Bronchial epithelial cell (primary cell): ENCODE data around the gene SEC23B. TPM values are rescaled to one million over a fixed set of nuclear protein-coding genes. Genes with fewer than 3 reads are reported as not detected.

Experiments used
- DNase-seq: peaks from one replicate; pipeline ENCODE4 v3.0.0-alpha.2; 2010; ENCODE audit warnings: low read depth
- FAIRE-seq: peaks from 2 replicates; lab custom pipeline; 2011; peaks lifted over from hg19 to GRCh38; lab: Jason Lieb, UNC
- H3K27me3 ChIP-seq: 2 replicates; pipeline ENCODE4 v1.5.1; 2011; ENCODE audit warnings: low read length; ENCODE audit not compliant: control insufficient read depth, insufficient read depth
- H3K36me3 ChIP-seq: 2 replicates; pipeline ENCODE4 v1.5.1; 2011; ENCODE audit warnings: low read length; ENCODE audit not compliant: control insufficient read depth, insufficient read depth
- H3K4me3 ChIP-seq: 2 replicates; pipeline ENCODE4 v1.5.1; 2011; ENCODE audit warnings: mild to moderate bottlenecking, low read depth, low read length, control low read depth
- CTCF ChIP-seq: IDR thresholded peaks from 2 replicates; pipeline ENCODE4 v1.5.1; 2011; ENCODE audit warnings: mild to moderate bottlenecking, moderate library complexity, low read length, control low read depth, inconsistent platforms; ENCODE audit not compliant: insufficient read depth, severe bottlenecking
- total RNA-seq: library from RNA; depleted of rRNA; stranded (reverse); fragments of >200 nt; gene quantifications from 2 replicates; pipeline ENCODE4 v1.2.1, GENCODE V29; 2014

The SEC23B gene
- total RNA-seq, 1 donor from 2014 or later: 81.6 TPM

- FAIRE-seq (no peak), DNase-seq (no peak)
- H3K27me3 ChIP-seq: no peaks in the 10 kb centered on the region
- TF ChIP-seq CTCF: no peak
- no peak overlapping the region for H3K4me3 ChIP-seq
- H3K36me3 ChIP-seq: peaks cover 29% of the 10 kb centered on the region
Observed at GRCh38 chr20:18532626-18533025, 24.9 kb downstream of the SEC23B start.

- no peak for FAIRE-seq
- Histone ChIP-seq H3K4me3 (no peak overlapping the region), H3K27me3 (no peaks in the 10 kb centered on the region), H3K36me3 (peaks cover 26% of the 10 kb centered on the region)
- no peak for DNase-seq
- TF ChIP-seq CTCF: no peak
Observed at GRCh38 chr20:18533491-18533890, 25.8 kb downstream of the SEC23B start.

GRCh38 chr20:18533978-18534644 lies 26.4 kb downstream of the SEC23B start:
- no peak for FAIRE-seq
- Histone ChIP-seq H3K27me3 (no peaks in the 10 kb centered on the region), H3K4me3 (no peak overlapping the region), H3K36me3 (peaks cover 23% of the 10 kb centered on the region)
- TF ChIP-seq CTCF: no peak
- no peak for DNase-seq

- DNase-seq: peak; percentile 76
- H3K4me3 ChIP-seq: no peak overlapping the region
- no peaks in the 10 kb centered on the region for H3K27me3 ChIP-seq
- TF ChIP-seq CTCF: no peak
- no peak for FAIRE-seq
- H3K36me3 ChIP-seq: peaks cover 18% of the 10 kb centered on the region
Observed at GRCh38 chr20:18537651-18538050, 29.9 kb downstream of the SEC23B start.

- Histone ChIP-seq H3K4me3 (no peak overlapping the region), H3K27me3 (no peaks in the 10 kb centered on the region), H3K36me3 (peaks cover 17% of the 10 kb centered on the region)
- FAIRE-seq (no peak), DNase-seq (peak; percentile 99)
- no peak for TF ChIP-seq CTCF
Observed at GRCh38 chr20:18541741-18542140, 34.0 kb downstream of the SEC23B start.

- no peak for TF ChIP-seq CTCF
- no peak overlapping the region for H3K4me3 ChIP-seq
- H3K27me3 ChIP-seq: no peaks in the 10 kb centered on the region
- FAIRE-seq (no peak), DNase-seq (peak; percentile 39)
- H3K36me3 ChIP-seq: peaks cover 25% of the 10 kb centered on the region
Observed at GRCh38 chr20:18543216-18543615, 35.5 kb downstream of the SEC23B start.
